RKO (cell line): ENCODE data around the gene PPFIBP2.

Source experiments
- DNase-seq: peaks from one replicate; pipeline ENCODE4 v3.0.0-alpha.2; 2016; ENCODE audit warnings: low spot score

Gene PPFIBP2

GRCh38 chr11:7667460-7667859, 153.7 kb downstream of the PPFIBP2 start:
- no peak for DNase-seq

GRCh38 chr11:7668464-7668863, 154.7 kb downstream of the PPFIBP2 start:
- DNase-seq = no peak

- DNase-seq = no peak
These were observed 155.1 kb downstream of the PPFIBP2 start for GRCh38 chr11:7668911-7669310.

GRCh38 chr11:7670641-7671040, 156.8 kb downstream of the PPFIBP2 start:
- no peak for DNase-seq

GRCh38 chr11:7671347-7672215, 157.8 kb downstream of the PPFIBP2 start:
- DNase-seq = no peak

- no peak for DNase-seq
These were observed 158.6 kb downstream of the PPFIBP2 start for GRCh38 chr11:7672276-7672959.

- DNase-seq = no peak
These were observed 159.3 kb downstream of the PPFIBP2 start, which contains the start of gene CYB5R2 for GRCh38 chr11:7672960-7673723. Gene CYB5R2 (minus strand): TSS chr11:7673500. CDS start chr11:7672825, 675 bp downstream.

GRCh38 chr11:7673724-7674434, 160.1 kb downstream of the PPFIBP2 start:
- DNase-seq = no peak

GRCh38 chr11:7675631-7676030, 161.8 kb downstream of the PPFIBP2 start:
- no peak for DNase-seq

GRCh38 chr11:7677071-7677470, 163.3 kb downstream of the PPFIBP2 start:
- DNase-seq = no peak

GRCh38 chr11:7677796-7678201, 164.0 kb downstream of the PPFIBP2 start:
- no peak for DNase-seq

GRCh38 chr11:7683571-7683970, 169.8 kb downstream of the PPFIBP2 start:
- DNase-seq = no peak

- no peak for DNase-seq
These were observed 173.0 kb downstream of the PPFIBP2 start for GRCh38 chr11:7686761-7687160.

GRCh38 chr11:7687386-7687785, 173.6 kb downstream of the PPFIBP2 start:
- DNase-seq = no peak

- peak; percentile 51 for DNase-seq
These were observed 174.5 kb downstream of the PPFIBP2 start for GRCh38 chr11:7688238-7688826.

- DNase-seq = no peak
These were observed 175.4 kb downstream of the PPFIBP2 start for GRCh38 chr11:7689239-7689638.

GRCh38 chr11:7690648-7691047, 176.8 kb downstream of the PPFIBP2 start:
- peak; percentile 7 for DNase-seq

- no peak for DNase-seq
These were observed 178.1 kb downstream of the PPFIBP2 start for GRCh38 chr11:7691759-7692350.

GRCh38 chr11:7692426-7692825, 178.6 kb downstream of the PPFIBP2 start:
- no peak for DNase-seq

- DNase-seq = no peak
These were observed 180.4 kb downstream of the PPFIBP2 start for GRCh38 chr11:7694235-7694634.

- no peak for DNase-seq
These were observed 182.6 kb downstream of the PPFIBP2 start for GRCh38 chr11:7696424-7696823.
